Mesendoderm (in vitro differentiated cells): ENCODE measurements around the gene RAB31.
A peak's percentile ranks its signal among the peaks of the same experiment; 100 is the strongest.

Experiments
- DNase-seq: peaks from one replicate; pipeline ENCODE4 v3.0.0; 2013
- H2AK5ac ChIP-seq: 2 replicates; pipeline ENCODE4 v1.6.1; 2013; ENCODE audit warnings: low read length, inconsistent platforms
- H2BK120ac ChIP-seq: 2 replicates; pipeline ENCODE4 v1.6.1; 2013; ENCODE audit warnings: low read depth, mild to moderate bottlenecking, low read length, moderate library complexity, mixed read lengths
- H2BK15ac ChIP-seq: replicated peaks from 2 replicates; pipeline ENCODE4 v1.6.1; 2013; ENCODE audit warnings: low read depth, mild to moderate bottlenecking, moderate library complexity
- H2BK5ac ChIP-seq: 2 replicates; pipeline ENCODE4 v1.6.1; 2013; ENCODE audit warnings: low read length, inconsistent platforms
- H3K18ac ChIP-seq: 2 replicates; pipeline ENCODE4 v1.6.1; 2013; ENCODE audit warnings: mild to moderate bottlenecking, low read length, mixed read lengths
- H3K23ac ChIP-seq: one replicate; pipeline ENCODE4 v1.6.1; 2013; ENCODE audit warnings: low read length
- H3K27ac ChIP-seq: 2 replicates; pipeline ENCODE4 v1.5.1; 2013; ENCODE audit warnings: low read depth, mild to moderate bottlenecking, inconsistent platforms, low read length, moderate library complexity
- H3K27me3 ChIP-seq: 2 replicates; pipeline ENCODE4 v1.6.1; 2013; ENCODE audit warnings: low read length, control low read depth, mild to moderate bottlenecking, inconsistent platforms; ENCODE audit not compliant: insufficient read depth, poor library complexity
- H3K36me3 ChIP-seq: 2 replicates; pipeline ENCODE4 v1.6.1; 2013; ENCODE audit warnings: low read length, inconsistent platforms; ENCODE audit not compliant: control insufficient read depth, insufficient read depth
- H3K4ac ChIP-seq: one replicate; pipeline ENCODE4 v1.6.1; 2013; ENCODE audit warnings: low read depth, mild to moderate bottlenecking, low read length, moderate library complexity
- H3K4me1 ChIP-seq: 2 replicates; pipeline ENCODE4 v1.6.1; 2013; ENCODE audit warnings: low read depth, low read length, inconsistent platforms; ENCODE audit not compliant: control insufficient read depth
- H3K4me2 ChIP-seq: 2 replicates; pipeline ENCODE4 v1.6.1; 2013; ENCODE audit warnings: low read length
- H3K4me3 ChIP-seq: 2 replicates; pipeline ENCODE4 v1.5.1; 2013; ENCODE audit warnings: mild to moderate bottlenecking, low read length
- H3K56ac ChIP-seq: one replicate; pipeline ENCODE4 v1.6.1; 2013; ENCODE audit warnings: low read length
- H3K79me1 ChIP-seq: 2 replicates; pipeline ENCODE4 v1.6.1; 2013; ENCODE audit warnings: low read length, inconsistent platforms
- H3K79me2 ChIP-seq: 2 replicates; pipeline ENCODE4 v1.6.1; 2013; ENCODE audit warnings: mild to moderate bottlenecking, low read length; ENCODE audit not compliant: control insufficient read depth, insufficient read depth
- H3K9ac ChIP-seq: 2 replicates; pipeline ENCODE4 v1.6.1; 2013; ENCODE audit warnings: low read length, inconsistent platforms
- H4K5ac ChIP-seq: one replicate; pipeline ENCODE4 v1.6.1; 2013; ENCODE audit warnings: low read length
- H4K8ac ChIP-seq: one replicate; pipeline ENCODE4 v1.6.1; 2013; ENCODE audit warnings: low read depth, mild to moderate bottlenecking, control low read depth, low read length, moderate library complexity
- WGBS: extraction: QIAGEN DNeasy Blood & Tissue Kit; methylation state at CpG from one replicate; pipeline ENCODE4 v1.1.7; 2013; ENCODE audit warnings: low lambda C conversion rate, missing lambda C conversion rate; ENCODE audit not compliant: insufficient coverage; ENCODE audit errors: extremely low coverage; 5-methylcytosine and 5-hydroxymethylcytosine counted together

The RAB31 gene

GRCh38 chr18:9796011-9796410, 87.9 kb downstream of the RAB31 start:
- no peak overlapping the region for H2AK5ac ChIP-seq
- H4K8ac ChIP-seq = no peak overlapping the region
- H3K56ac ChIP-seq = no peak overlapping the region
- H3K36me3 ChIP-seq = no peaks in the 10 kb centered on the region
- no CpG with 5 or more reads among the region's 2 CpGs for WGBS
- H3K27ac ChIP-seq = no peak overlapping the region
- no peak overlapping the region for H3K4ac ChIP-seq
- DNase-seq = no peak
- no peak overlapping the region for H3K4me2 ChIP-seq
- H3K79me2 ChIP-seq = no peaks in the 10 kb centered on the region
- H2BK120ac ChIP-seq = no peak overlapping the region
- no peak overlapping the region for H2BK5ac ChIP-seq
- H3K9ac ChIP-seq = no peak overlapping the region
- H4K5ac ChIP-seq = no peak overlapping the region
- H3K27me3 ChIP-seq = no peaks in the 10 kb centered on the region
- no peak overlapping the region for H3K18ac ChIP-seq
- H3K23ac ChIP-seq = no peak overlapping the region
- no peak overlapping the region for H2BK15ac ChIP-seq
- no peak overlapping the region for H3K4me3 ChIP-seq
- no peaks in the 10 kb centered on the region for H3K4me1 ChIP-seq
- H3K79me1 ChIP-seq = no peaks in the 10 kb centered on the region

GRCh38 chr18:9796935-9797549, 88.9 kb downstream of the RAB31 start:
- Histone ChIP-seq H3K27ac (no peak overlapping the region), H3K79me2 (no peaks in the 10 kb centered on the region), H2BK5ac (no peak overlapping the region), H3K4ac (no peak overlapping the region), H3K18ac (no peak overlapping the region), H4K5ac (no peak overlapping the region), H4K8ac (no peak overlapping the region), H3K79me1 (no peaks in the 10 kb centered on the region), H3K4me1 (no peaks in the 10 kb centered on the region), H3K9ac (no peak overlapping the region), H3K27me3 (no peaks in the 10 kb centered on the region), H3K23ac (no peak overlapping the region), H3K56ac (no peak overlapping the region), H3K4me3 (no peak overlapping the region), H2BK120ac (no peak overlapping the region), H2BK15ac (no peak overlapping the region), H3K4me2 (no peak overlapping the region), H2AK5ac (no peak overlapping the region), H3K36me3 (no peaks in the 10 kb centered on the region)
- no peak for DNase-seq
- no CpG with 5 or more reads among the region's 9 CpGs for WGBS

GRCh38 chr18:9802175-9803062, 94.3 kb downstream of the RAB31 start:
- no peak overlapping the region for H3K9ac ChIP-seq
- DNase-seq = no peak
- no peak overlapping the region for H3K4me2 ChIP-seq

GRCh38 chr18:9803063-9803697, 95.1 kb downstream of the RAB31 start:
- no peak overlapping the region for H3K9ac ChIP-seq
- no peak overlapping the region for H3K4me3 ChIP-seq
- H3K4ac ChIP-seq = no peak overlapping the region
- H3K79me2 ChIP-seq = no peaks in the 10 kb centered on the region
- no peak overlapping the region for H2BK5ac ChIP-seq
- no peak overlapping the region for H3K56ac ChIP-seq
- no peak overlapping the region for H2BK15ac ChIP-seq
- no peak overlapping the region for H3K18ac ChIP-seq
- H3K4me1 ChIP-seq = peaks cover 4% of the 10 kb centered on the region
- no CpG with 5 or more reads among the region's 6 CpGs for WGBS
- H3K36me3 ChIP-seq = no peaks in the 10 kb centered on the region
- no peak overlapping the region for H3K4me2 ChIP-seq
- H3K79me1 ChIP-seq = no peaks in the 10 kb centered on the region
- H2BK120ac ChIP-seq = no peak overlapping the region
- H4K8ac ChIP-seq = no peak overlapping the region
- no peak overlapping the region for H4K5ac ChIP-seq
- no peak overlapping the region for H3K23ac ChIP-seq
- no peak overlapping the region for H2AK5ac ChIP-seq
- H3K27ac ChIP-seq = no peak overlapping the region
- no peaks in the 10 kb centered on the region for H3K27me3 ChIP-seq
- DNase-seq = peak; percentile 52

More at GRCh38 chr18:9802175-9803062, 94.3 kb downstream of the RAB31 start:
- Histone ChIP-seq H3K27me3 (no peaks in the 10 kb centered on the region), H3K4ac (no peak overlapping the region), H2BK15ac (no peak overlapping the region), H4K5ac (no peak overlapping the region), H2BK5ac (no peak overlapping the region), H3K56ac (no peak overlapping the region), H3K23ac (no peak overlapping the region), H3K27ac (no peak overlapping the region), H2BK120ac (no peak overlapping the region), H3K4me1 (peaks cover 4% of the 10 kb centered on the region), H3K79me2 (no peaks in the 10 kb centered on the region), H3K18ac (no peak overlapping the region), H3K36me3 (no peaks in the 10 kb centered on the region), H2AK5ac (no peak overlapping the region), H4K8ac (no peak overlapping the region), H3K79me1 (no peaks in the 10 kb centered on the region), H3K4me3 (no peak overlapping the region)
- WGBS = no CpG with 5 or more reads among the region's 4 CpGs

- no CpG with 5 or more reads among the region's 19 CpGs for WGBS
- H3K4me1 ChIP-seq = peaks cover 4% of the 10 kb centered on the region
- no peaks in the 10 kb centered on the region for H3K79me1 ChIP-seq
- no peak overlapping the region for H3K4me3 ChIP-seq
- no peak overlapping the region for H4K8ac ChIP-seq
- H2BK15ac ChIP-seq = no peak overlapping the region
- no peak overlapping the region for H2AK5ac ChIP-seq
- no peak overlapping the region for H3K27ac ChIP-seq
- no peak overlapping the region for H2BK120ac ChIP-seq
- H3K9ac ChIP-seq = no peak overlapping the region
- H3K36me3 ChIP-seq = no peaks in the 10 kb centered on the region
- no peak overlapping the region for H4K5ac ChIP-seq
- DNase-seq = no peak
- no peak overlapping the region for H3K23ac ChIP-seq
- H3K56ac ChIP-seq = no peak overlapping the region
- no peak overlapping the region for H3K4me2 ChIP-seq
- H3K4ac ChIP-seq = no peak overlapping the region
- no peak overlapping the region for H3K18ac ChIP-seq
- H3K79me2 ChIP-seq = no peaks in the 10 kb centered on the region
- no peak overlapping the region for H2BK5ac ChIP-seq
- H3K27me3 ChIP-seq = no peaks in the 10 kb centered on the region
These were observed 95.8 kb downstream of the RAB31 start for GRCh38 chr18:9803698-9804516.
